ENCODE results near the gene HMGXB3.
"Not testable (repeated sequence)": the region's sequence is repeated elsewhere in the genome, so short reads cannot be mapped to it uniquely, and the experiment has no call there.

DNA sequence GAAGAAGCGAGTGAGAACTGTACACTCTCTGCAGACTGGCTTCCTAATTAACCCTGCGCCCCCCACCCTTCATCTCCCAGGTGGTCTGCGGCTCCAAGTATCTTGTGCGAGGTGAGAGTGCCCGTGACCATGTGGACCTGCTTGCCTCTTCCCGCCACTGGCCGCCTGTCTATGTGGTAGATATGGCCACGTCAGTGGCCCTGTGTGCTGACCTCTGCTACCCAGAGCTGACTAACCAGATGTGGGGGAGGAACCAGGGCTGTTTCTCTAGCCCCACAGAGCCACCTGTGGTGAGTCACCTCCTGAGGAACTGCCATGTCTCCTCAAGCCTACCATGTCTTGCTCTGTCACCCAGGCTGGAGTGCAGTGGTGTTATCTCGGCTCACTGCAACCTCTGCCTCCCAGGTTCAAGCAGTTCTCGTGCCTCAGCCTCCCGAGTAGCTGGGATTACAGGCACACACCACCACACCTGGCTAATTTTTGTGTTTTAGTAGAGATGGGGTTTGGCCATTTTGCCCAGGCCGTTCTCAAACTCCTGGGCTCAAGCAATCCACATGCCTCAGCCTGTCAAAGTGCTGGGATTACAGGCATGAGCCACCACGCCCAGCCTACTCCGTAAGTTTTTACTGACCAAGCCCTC, 49.8 kb downstream of the HMGXB3 start:
- TF ChIP-seq, protein P1, sequence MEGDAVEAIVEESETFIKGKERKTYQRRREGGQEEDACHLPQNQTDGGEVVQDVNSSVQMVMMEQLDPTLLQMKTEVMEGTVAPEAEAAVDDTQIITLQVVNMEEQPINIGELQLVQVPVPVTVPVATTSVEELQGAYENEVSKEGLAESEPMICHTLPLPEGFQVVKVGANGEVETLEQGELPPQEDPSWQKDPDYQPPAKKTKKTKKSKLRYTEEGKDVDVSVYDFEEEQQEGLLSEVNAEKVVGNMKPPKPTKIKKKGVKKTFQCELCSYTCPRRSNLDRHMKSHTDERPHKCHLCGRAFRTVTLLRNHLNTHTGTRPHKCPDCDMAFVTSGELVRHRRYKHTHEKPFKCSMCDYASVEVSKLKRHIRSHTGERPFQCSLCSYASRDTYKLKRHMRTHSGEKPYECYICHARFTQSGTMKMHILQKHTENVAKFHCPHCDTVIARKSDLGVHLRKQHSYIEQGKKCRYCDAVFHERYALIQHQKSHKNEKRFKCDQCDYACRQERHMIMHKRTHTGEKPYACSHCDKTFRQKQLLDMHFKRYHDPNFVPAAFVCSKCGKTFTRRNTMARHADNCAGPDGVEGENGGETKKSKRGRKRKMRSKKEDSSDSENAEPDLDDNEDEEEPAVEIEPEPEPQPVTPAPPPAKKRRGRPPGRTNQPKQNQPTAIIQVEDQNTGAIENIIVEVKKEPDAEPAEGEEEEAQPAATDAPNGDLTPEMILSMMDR (conservative IDR thresholded peaks at IDR 0.05 in 1 of 2, IDR thresholded peaks at IDR 0.05 in 1 of 2; ENCODE audit: low read depth in 1 of 2, low read length in 2 of 2): not testable (repeated sequence)
- not testable (repeated sequence) for TF ChIP-seq EZH2 (IDR thresholded peaks at IDR 0.05; ENCODE audit: low read length, missing control alignments)
